NCI-H146 treated with DMSO at 0.1 percent for 48 hours (cell line): ENCODE data around the gene ANKRD9.

Experiments
- DNase-seq: peaks from one replicate; lab custom pipeline; 2025; ENCODE audit not compliant: unreplicated experiment; lab: John Stamatoyannopoulos, UW

ANKRD9 gene

GRCh38 chr14:102513899-102514772 is 4.6 kb upstream of the ANKRD9 start:
- DNase-seq, result no peak

DNA sequence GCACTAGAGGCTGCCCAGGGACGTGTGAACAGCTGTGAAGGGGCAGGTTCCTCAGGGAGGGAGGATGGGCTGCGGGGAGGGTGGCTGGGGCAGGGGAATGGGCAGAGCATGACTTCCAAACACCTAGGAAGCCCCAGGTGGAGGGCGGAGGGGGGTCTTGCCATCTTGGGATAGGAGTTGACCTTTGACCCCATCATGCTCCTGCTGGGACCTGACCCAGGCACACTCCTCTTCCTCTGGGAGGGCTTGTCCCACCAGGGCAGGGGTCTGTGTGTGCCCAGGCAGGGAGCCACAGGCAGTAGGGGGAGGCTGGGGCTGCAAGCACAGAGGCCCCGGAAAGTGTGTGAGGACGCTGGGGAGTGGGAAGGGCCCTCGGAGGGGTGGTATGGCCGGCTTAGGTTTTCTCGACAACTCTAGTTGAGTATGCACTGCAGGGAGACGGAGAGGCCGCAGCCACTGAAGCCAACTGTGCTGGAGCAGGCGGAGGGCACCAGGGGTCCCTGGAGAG is 3.3 kb upstream of the ANKRD9 start:
- no peak for DNase-seq

- DNase-seq, result no peak
These were observed 2.0 kb upstream of the ANKRD9 start for GRCh38 chr14:102511538-102511937.

DNA sequence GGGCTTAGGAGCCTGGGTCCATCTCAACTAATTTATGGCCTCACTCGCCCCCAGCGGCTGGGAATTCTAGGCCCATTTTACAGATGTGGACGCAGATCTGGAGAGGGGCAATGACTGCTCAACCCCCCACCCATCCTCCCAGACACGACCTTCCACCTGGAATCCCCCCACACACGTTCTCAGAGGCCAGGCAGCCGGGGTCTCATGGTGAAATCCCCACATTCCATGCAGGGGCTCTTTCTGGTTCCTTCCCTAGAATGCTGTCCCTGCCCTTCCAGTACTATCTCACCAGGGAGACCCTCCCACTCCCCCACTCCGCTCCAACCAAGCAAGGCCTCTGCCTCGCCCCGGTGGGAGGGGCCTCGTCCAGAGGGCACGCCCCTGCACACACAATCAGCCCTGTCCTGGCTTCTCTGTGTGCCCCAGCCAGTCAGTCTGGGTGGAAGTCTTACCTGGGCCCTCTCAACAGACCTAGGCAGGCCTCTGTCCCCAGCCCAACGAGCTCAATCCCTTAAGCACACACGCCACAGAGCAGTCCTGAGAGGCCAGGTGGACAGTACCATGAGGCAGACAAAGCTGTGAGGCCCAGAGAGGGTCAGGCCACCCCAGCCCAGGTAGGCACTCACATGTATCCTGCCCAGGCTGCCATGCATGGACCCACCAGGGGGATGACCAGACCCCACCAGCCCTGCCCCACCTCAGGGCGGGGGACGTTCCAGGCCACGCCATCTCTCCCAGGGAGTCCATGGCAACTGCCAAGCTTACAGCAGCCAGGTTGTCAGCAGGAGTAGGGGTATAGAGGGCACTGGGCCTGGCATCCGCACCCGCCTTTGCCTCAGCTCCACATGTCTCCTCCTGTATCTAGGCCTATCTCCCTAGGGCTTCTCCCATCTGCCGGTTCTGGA is 1.3 kb upstream of the ANKRD9 start:
- DNase-seq, result no peak

DNA sequence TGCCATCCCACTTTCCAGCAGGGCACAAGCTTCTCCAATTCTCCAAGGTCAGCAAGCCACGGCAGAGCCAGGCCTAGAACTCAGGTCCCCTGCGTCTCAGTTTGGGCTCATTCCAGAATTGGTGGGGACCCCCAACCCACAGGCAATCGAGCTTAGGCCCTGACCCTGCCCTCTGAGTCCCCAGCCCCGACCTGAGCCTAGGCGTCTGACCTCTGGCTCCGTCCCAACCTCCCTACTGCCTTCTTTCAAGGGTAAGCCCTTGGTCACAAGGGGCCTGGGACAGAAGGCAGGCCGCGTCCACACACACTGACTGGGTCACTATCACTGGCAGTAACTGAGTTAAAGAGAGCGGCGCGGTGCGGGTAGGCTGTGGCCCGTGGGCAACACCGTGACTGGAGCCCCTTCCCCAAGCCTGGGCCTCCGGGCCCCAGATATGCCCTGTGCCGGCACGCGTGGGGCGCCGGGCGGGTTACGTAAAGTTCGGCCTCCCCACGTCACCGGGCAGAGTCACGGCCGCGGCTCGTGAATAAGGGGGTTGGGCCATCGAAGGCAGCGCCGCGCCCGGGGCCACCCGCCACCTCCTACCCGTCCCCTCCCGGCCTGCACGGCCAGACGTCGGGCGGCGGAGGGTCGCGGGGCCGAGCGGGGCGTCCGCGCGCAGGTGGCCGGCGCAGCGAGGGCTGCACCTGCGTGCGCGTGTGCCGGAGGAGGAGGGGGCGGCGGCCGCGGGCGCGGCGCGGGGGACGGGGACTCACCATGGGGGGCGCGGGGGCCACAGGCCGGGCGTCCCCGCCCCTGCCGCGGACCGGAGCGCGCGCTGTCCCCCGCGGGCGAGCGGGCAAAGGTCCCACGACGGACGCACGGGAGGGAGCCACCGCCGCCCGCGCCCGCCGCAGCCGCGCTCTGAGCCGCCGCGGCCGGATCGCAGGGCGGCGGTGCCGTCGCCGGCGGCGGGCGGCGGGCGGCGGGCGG is 516 bp downstream of the ANKRD9 start:
- no peak for DNase-seq

DNA sequence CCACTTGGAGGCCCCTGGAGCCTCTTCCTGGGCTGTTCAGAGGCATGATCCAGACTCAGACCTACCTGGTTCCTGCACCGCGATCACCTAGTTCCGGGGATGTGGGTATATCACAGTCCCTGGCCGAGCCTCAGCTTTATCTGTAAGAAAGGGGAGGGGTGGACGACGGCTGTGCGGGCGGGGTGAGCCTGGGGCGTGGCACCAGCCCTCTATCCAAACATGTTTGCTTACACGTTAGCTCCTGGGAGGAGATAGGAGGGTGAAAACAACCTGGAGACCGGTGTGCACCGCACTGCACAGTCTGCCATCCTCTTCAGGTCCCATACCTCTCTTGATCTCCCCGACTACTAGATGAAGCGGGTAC is 1.2 kb downstream of the ANKRD9 start:
- DNase-seq, result no peak

GRCh38 chr14:102507857-102508312 is 1.7 kb downstream of the ANKRD9 start:
- no peak for DNase-seq

DNA sequence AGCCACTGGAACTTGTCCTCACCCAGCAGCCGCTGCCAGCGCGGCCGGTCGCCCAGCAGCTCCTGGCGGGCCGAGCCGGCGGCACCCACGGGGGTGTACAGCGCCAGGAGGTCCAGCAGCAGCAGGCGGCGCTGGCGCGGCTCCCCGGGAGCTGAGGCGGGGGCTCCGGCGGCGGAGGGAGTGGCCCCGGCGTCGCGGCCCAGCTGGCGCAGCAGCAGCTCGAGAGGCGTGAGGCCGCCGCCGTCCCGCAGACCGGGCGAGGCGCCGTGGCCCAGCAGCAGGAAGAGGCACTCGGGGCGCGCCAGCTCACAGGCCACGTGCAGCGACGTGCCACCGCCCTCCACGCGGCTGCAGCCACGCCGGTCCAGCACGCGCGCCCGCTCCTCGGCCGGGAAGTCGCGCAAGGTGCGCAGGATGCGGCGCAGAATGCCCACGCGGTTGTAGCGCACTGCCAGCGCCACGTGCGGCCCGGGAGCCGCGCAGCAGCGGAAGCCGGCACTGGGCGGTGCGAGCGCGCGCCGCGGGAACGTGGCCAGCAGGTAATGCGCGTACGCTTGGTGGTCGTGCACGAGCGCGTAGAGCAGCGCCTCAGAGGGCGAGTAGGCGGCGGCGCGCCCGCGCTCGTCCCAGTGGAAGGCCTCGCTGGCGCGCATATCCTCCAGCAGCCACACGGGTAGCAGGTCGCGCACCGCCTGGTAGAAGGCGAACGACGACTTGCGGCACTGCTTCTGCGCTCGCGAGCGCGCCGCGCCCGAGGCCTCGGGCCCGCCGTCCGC is 2.3 kb downstream of the ANKRD9 start:
- no peak for DNase-seq

- DNase-seq, result no peak
These were observed 3.0 kb downstream of the ANKRD9 start for GRCh38 chr14:102506626-102506925.

DNA sequence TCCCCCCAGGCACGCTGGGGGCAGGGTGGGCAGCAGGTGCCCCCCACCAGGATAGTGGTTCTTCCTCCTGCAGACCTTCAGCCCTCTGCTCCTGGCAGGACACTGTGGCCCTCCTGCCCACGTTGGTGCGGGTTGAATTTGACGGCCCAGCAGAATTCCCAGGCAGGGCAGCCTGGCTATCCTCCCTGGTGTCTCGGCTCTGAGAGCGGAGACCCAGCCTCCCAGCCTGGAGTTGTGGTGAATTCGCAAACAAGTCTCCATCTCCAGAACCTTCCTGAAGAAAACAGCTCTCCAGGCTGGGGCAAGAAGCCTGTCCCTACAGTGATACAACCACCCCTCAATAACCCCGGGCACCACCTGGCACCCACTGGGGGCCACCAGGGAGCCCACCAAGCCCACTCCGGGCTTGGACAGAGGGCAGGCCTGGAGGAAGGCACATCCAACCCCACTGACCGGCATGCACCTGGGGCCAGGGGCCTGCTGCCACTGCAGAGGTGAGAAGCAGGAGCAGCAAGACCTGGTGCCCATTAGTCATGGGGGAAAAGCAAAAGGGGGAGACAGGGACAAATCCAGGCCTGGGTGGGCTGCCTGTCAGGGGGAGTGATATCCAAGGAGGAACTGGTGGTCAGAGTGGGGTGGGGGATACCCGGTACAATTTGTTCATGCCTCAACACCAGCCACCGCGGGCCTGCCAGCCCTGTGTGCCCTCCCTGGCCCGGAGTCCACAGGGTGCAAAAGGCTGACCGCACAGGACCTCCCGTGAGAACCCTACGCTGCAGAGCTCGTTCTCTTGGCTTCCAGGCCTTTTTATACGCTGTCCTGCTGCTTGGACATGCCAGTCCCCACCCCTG is 3.6 kb downstream of the ANKRD9 start:
- DNase-seq, result no peak

GRCh38 chr14:102505000-102505619 is 4.5 kb downstream of the ANKRD9 start:
- no peak for DNase-seq

DNA sequence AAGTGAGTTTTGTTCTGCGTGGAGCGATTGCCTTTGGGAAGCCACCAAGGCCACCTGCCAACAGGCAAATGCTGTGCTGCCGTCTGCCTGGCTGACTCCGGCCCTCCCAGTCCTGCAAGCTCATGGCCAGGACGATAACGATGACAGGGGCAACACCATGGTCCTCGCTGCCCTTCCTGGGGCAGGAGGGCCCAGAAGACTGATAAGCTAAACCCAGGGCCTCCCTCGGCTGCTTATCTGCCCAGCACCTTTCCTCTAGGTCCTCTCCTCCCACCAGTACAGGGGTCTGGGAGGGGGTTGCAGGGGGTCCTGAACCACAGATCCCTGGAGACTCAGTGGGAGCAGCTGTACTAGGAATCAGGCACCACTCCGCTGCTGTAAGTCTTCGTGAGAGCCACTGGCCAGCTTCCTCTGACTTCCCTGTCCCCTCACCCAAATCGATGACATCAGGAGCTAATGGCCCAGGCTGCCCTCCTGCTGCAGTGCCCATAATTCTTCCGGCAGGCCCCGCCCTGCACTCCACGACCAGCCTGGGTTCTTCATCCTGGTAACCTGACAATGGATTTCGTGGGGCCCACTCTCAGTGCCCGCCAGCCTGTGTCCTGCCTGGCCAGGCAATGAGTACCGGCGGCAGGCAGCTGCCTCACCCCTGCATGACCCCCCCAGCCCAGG is 5.1 kb downstream of the ANKRD9 start:
- no peak for DNase-seq

GRCh38 chr14:102503641-102504327 is 5.8 kb downstream of the ANKRD9 start:
- DNase-seq, result no peak

- DNase-seq, result no peak
These were observed 7.0 kb downstream of the ANKRD9 start for GRCh38 chr14:102502571-102502970.

DNA sequence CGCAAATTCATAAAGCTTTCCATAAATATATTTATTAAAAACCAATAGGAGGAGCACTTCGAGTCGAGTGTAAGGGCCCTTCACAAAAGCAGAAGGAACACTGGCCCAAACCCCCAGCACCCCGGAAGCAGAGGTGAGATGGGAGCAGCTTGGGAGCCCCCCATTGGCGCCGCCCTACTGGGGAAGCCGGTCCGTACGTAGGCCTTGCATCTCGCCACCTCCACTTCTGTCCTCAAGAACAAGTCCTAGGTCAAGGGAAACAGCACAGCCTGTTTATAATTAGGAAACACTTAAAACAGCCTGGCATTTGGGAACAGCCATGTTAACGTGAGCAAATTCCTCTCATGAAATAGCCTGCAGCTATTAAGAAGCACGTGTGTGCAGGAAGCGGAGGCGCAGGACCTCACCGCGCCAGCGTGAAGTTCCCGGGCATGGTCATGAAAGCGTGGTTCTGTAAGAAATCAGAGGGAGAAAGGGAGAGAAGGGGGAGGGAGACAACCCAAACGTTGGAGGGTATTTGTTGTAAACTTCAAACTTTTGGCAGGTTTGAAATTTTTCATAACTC is 7.7 kb downstream of the ANKRD9 start:
- DNase-seq, result no peak

DNA sequence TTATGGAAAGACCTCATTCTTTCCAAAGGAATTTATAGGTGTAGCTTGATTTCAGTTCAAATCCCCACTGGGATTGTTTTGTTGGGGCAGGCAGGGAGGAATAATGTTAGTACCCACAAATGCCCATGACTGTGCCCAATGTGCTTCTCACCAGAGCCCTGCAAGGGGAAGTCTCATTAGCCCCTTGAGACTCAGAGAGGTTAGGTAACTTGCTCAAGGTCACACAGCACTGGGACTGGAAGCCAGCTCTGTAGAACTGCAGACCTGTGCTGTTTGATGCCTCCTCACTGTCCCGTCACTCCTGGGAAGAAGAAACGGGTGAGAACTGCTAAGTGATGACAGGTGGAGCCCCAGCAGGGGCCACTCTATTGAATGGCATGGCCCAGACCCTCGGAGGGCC is 8.9 kb downstream of the ANKRD9 start:
- no peak for DNase-seq

- DNase-seq, result no peak
These were observed 9.4 kb downstream of the ANKRD9 start for GRCh38 chr14:102500158-102500662.
